ENCODE measurements around the gene BMP7.

DNA sequence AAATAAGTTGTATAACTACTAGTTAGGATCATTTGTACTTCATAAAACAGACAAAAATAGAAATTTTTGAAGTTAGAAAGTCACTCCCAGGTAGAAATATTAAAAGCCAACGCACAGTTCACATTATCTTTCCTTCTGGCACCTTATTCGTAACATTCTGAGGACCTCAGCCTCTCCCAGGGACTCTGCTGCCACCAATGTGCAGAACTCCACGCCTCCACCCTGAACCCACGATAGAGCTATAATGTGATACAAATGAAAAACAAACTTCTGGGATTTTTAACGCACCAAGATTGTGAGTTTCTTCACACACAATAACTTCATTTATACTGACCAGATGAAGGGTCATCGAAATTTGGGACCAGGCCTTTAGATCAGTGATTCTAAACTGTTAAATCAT is 9.5 kb downstream of the BMP7 start:
- TF ChIP-seq CTCF (IDR thresholded peaks at IDR 0.05) (no peak), EP300 (IDR thresholded peaks at IDR 0.05) (no peak)
